Measurements from ENCODE around the gene UNC119B. TPM values are rescaled to one million over a fixed set of nuclear protein-coding genes. Genes with fewer than 3 reads are reported as not detected.
A peak's percentile ranks its signal among the peaks of the same experiment; 100 is the strongest.
"Not testable (repeated sequence)": the region's sequence is repeated elsewhere in the genome, so short reads cannot be mapped to it uniquely, and the experiment has no call there.

UNC119B gene
- total RNA-seq, 1 donor from 2014 or later: 13.4 TPM

DNA sequence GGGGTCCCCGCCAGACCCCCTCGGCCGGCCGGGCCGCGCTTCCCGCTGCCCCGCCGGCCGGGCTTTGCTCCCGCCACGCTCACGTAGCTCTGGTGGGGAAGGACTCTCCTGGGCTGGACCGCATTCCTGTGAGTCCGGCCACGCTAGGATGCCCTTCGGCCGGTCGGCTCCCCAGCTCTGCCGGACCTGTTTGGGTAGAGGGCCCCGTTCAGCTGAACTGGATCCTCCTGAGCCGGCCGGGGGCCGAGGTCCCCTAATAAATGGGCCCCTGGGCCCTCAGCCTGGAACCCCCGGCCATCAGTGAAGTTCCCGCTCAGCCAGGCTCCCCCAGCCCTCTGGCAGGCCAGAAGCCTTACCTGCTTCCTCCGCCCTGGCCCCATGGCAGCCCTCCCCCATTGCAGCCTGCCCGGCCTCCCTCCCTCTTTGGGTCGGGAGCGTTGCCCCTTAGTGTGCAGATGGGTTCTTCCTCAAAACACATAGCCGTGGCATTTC lies 593 bp downstream of the UNC119B start:
- intact Hi-C loops (cut with DNase I): loop anchor here (5.0 kb wide), 1 partner anchor 261 kb away; no protein-coding TSS in a partner anchor
- ATAC-seq (ENCODE audit: poor library complexity): peak; percentile 19
- peak; percentile 46 for DNase-seq

DNA sequence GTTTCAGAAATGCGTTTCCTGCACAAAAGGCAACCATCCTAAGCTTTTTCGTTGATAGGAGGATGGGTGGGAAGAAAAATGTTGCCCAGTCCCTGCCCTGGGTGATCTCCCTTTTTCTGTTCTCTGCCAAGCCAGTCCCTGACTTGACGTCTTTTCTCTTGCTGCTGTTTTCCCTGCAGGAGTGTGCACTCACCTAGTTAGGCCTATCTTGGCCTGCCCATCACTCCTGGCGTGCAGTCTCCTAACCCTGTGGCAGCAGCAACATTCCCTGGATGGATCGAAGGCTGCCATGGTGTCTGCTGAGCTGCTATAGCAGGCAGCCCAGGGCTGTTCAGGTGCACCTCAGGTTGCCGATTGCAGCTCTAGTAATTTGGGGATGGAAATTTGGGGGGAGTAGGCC lies 1.2 kb downstream of the UNC119B start:
- ATAC-seq (ENCODE audit: poor library complexity) (no peak), DNase-seq (no peak)
- intact Hi-C loops (cut with DNase I): loop anchor here (5.0 kb wide), 1 partner anchor 261 kb away; no protein-coding TSS in a partner anchor

DNA sequence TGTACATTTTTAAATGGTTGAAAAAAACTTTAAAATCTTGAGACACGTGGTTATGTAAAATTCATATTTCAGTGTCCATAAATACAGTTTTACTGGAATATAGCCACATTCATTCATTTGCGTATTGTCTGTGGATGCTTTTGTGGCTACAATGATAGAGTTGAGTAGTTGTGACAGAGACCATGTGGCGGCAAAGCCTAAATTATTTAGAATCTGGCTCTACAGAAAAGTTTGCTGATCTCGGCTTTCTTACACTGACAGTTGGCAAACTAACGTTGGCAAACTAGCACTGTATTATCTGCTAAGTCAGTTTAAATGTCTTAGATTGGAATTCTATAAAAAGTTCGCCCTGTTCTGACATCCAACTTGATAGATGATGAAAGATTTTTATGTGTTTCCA lies 2.4 kb downstream of the UNC119B start:
- DNase-seq (no peak), ATAC-seq (ENCODE audit: poor library complexity) (no peak)
- intact Hi-C loops (cut with DNase I): loop anchor here (2.0 to 5.0 kb wide), 3 partner anchors 64 to 260 kb away; no protein-coding TSS in a partner anchor

DNA sequence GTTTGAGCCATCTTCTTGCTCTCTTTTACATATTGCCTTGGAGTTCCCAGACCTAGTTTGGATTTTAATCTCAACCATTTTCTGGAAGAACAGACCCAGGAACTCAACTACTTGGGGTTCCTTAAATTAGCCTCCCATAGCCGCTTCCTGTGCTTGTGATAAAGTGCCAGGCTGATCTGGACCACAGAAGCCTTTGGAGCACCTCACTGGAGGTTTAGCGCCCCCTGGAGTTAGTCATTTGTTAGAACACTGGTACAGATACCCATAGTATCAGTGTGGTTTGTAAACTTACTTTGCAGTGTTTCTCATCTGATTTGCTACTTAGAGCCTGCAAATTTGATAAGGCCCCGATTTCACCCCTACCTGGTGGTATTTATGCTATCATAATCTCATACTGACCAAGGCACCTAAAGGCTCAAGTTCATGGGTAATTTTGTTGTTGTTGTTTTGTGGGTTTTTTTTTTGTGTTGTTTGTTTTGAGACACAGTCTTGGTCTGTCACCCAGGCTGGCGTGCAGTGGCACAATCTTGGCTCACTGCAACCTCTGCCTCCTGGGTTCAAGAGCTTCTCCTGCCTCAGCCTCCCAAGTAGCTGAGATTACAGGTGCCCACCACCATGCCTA lies 3.7 kb downstream of the UNC119B start:
- ATAC-seq (ENCODE audit: poor library complexity) (peak; percentile 70), DNase-seq (peak; percentile 51)
- intact Hi-C loops (cut with DNase I): loop anchor here (2.0 to 5.0 kb wide), 3 partner anchors 65 to 258 kb away; no protein-coding TSS in a partner anchor

DNA sequence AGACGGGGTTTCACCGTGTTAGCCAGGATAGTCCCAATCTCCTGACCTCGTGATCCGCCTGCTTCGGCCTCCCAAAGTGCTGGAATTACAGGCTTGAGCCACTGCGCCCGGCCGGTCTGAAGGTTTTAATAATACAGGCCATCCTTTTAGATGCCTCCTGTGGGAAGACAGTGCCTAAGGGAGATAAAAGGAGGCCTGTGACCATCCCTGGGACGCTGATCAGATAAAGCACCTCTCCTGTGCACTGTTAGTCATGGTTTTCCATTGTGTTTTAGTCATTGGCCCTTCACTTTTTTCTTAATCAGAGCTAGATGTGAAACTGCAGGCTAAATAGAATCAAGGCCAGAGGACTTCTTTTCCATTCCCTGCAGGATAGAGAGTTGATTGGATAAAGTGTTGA lies 7.8 kb downstream of the UNC119B start:
- no peak for DNase-seq
- no peak for ATAC-seq (ENCODE audit: poor library complexity)
- intact Hi-C loops (cut with DNase I): no loop called here

DNA sequence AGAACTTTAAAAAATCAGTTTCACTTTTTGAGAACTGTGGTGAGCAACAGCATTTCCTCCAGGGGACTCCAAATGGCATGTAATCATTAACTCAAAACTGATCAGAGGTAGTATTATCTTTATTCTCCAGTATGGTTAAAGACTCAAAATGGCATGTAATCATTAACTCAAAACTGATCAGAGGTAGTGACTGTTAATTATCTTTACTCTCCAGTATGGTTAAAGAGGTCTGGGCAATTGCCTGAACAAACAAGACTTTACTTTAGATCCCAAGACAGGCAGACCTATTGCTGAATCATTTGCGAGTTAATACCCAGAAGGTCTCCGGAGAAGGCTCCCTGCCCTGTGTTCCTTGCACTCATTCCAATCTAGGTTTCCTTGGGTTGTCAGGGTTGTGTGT lies 8.8 kb downstream of the UNC119B start:
- intact Hi-C loops (cut with DNase I): no loop called here
- ATAC-seq (ENCODE audit: poor library complexity) (no peak), DNase-seq (no peak)

DNA sequence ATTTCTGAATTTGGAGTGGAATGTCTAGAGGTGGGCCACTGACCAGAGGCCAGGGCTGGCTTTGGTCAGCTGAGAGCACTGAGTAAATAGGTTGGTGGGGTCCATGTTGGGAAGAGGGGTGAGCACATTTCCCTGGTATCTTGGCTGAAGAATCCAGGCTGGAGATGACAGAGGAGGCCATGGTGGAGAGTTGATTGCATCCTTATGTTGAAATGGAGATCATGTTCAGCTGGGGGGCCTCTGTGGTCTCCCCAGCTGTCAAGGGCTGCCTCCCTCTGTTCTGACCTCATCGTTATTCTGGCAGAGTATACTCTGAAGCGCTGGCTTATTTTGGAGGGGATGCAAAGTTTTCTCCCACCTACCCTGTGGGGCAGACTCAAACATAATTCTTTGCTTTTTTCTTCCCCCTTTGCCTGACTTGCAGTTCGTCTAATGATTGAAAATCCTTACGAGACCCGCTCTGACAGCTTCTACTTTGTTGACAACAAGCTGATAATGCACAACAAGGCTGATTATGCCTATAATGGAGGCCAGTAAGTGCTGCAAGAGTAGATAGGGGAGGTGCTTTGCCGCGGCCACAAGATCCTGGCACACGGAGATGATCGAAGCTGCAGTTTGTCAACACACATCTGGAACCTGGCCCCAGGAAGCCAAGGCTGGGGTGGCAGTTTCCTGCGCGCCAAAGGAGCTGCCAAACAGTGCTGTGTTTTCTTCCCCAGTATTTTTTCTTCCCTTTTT lies 9.4 kb downstream of the UNC119B start:
- intact Hi-C loops (cut with DNase I): no loop called here
- DNase-seq (no peak), ATAC-seq (ENCODE audit: poor library complexity) (peak; percentile 11)

DNA sequence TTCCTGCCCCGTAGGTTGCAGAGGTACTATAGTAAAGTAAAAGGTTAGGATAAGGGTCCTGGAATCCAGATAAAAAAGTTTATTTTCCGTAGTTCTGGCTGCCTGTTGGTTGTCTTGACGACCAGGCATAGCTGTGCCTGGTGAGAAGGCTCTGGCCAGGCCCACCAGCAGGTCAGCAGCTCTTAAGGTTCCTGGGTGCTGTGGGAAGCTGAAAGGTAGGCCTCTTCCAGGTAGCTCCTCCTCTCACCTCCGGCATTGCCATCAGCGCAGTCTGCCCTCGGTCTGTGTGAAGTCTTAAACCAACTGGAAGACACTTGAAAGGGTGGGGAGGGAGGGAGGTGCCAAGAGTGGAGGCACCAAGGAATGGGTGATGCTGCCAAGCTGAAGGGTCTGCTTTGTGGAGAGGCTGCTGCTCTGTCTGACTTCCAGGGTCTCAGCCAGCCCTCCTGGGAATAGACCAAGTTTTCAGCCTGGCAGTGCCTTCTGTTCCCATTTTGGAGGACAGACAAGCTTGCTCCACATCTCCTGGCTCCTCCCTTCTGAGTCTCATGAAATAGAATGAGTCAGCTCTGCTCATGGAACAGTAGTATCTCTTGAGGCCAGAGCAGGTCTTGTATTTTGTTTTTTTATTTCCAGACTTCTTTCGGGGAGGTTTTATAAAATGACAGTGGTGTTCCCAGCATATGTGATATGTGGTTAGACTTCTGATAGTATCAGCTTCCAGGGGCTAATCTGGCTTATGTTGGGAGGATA lies 10.2 kb downstream of the UNC119B start:
- ATAC-seq (ENCODE audit: poor library complexity) (peak; percentile 68), DNase-seq (no peak)
- intact Hi-C loops (cut with DNase I): no loop called here

DNA sequence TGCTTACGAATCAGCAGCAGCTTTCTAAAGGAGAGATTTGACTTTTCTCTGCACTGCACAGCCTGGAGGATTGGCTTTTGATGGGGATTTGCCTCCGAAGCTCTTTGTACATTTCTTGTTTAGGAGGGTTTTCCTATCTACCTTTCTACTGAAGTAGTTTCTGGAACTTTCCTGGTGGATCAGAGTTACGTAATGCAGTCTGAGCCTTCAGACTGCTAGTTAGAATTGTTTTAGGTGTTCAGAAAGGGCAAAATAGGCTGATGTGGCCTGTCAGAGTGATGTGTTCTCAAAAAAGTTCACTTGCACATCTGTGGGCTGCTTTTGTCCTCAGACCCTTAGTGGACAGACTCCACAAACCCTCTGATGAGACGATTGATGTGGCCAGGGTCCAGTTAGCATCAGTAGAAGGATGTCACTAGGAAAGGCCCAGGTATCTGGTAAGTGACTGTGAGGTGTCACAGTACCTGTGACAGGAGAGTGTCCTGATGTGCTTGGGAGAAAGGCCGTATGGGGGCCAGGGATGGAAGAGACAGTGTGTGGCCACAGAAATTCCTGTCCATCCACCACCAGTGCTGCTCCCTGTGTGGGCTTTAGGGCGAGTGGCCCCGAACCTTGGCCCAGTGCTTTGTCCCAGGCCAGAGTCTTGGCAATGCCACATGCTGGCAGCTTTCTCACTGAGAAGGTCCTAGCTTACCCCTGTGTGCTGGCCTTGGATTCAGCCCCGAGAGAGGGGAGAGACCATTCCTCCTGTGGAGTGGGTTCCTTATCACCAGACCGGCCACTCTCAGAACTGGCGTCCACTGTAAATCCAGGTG lies 10.9 kb downstream of the UNC119B start:
- DNase-seq (no peak), ATAC-seq (ENCODE audit: poor library complexity) (no peak)
- intact Hi-C loops (cut with DNase I): no loop called here

DNA sequence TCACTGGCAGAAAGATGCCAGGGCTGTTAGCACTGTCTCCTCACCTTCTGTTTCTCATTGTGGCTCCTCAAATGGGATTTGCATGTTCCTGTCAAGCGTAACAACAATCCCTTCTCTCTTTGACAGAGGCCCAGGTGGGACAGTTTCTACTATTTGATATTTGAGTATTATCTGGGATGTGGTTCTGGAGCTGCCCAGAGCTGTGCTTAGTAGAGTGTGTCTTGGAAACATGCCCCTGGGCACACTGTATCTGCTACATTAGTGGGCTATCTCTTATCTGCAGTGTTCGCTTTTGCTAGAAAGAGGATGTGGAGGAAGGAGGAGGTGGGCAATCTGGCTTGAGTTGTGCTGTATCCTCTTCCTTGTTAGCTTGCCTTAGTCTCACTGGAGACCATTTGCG lies 11.6 kb downstream of the UNC119B start:
- DNase-seq (no peak), ATAC-seq (ENCODE audit: poor library complexity) (no peak)
- intact Hi-C loops (cut with DNase I): no loop called here

DNA sequence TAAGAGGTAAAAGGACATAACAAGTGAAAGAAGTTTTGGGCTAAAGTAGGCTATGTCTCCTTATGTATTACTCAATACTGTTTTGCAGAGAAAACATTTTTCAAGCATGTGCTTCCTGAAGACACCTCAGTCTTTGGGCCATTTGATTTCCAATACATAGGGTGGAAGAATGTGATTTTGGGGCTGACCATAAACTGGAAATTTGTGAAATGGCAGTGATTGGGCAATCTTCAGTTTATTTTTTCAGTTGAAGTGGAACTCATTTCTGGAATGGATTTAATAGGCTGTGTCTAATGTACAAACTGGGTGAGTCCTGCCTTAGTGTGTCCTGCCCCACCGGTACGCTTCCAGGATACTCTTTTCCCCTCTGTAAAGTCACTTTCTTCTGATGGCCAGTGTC lies 12.5 kb downstream of the UNC119B start:
- ATAC-seq (ENCODE audit: poor library complexity) (no peak), DNase-seq (no peak)
- intact Hi-C loops (cut with DNase I): no loop called here

DNA sequence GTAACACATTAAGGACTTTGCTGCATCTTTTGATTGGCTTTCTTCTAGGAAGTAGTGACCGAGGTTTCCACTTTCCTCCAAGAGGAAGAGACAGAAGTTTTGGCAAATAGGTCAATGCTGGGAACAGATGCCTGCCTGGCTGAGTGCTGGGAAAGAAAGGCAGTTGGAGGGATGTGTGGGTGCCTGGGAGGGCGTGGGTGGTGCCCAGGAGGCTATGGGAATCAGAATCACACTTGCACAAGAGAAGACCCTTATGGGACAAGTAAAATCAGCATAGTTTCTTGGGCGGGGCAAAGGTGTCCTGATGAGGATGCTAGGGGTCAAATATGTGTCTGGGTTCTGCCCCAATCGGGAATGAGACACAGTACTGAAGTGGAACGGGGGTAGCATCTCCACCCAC lies 14.5 kb downstream of the UNC119B start:
- intact Hi-C loops (cut with DNase I): no loop called here
- no peak for ATAC-seq (ENCODE audit: poor library complexity)
- no peak for DNase-seq

DNA sequence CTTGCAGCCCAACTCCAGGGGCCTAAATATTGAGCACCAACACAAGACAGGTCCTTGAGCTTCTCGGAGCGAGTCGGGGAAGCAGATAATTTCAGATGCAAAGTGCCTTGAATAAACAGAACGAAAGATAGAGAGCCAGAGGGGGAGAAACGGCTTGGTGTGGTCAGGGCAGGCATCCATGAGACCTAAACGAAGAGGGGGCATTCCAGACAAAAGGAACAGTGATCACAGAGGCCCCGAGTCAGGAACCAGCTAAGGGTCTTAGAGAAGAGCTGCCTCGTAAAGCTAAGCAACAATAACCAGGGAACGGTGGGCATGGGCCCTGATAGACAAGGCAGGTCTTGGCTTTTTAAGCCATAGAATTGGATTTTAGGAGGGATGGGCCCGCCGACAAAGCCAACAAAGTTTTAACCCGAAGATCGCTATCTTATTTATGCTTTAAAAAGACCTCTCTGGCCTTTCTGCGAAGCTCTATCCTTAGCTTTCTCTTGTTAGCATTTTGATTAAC lies 14.9 kb downstream of the UNC119B start:
- intact Hi-C loops (cut with DNase I): no loop called here
- no peak for DNase-seq

DNA sequence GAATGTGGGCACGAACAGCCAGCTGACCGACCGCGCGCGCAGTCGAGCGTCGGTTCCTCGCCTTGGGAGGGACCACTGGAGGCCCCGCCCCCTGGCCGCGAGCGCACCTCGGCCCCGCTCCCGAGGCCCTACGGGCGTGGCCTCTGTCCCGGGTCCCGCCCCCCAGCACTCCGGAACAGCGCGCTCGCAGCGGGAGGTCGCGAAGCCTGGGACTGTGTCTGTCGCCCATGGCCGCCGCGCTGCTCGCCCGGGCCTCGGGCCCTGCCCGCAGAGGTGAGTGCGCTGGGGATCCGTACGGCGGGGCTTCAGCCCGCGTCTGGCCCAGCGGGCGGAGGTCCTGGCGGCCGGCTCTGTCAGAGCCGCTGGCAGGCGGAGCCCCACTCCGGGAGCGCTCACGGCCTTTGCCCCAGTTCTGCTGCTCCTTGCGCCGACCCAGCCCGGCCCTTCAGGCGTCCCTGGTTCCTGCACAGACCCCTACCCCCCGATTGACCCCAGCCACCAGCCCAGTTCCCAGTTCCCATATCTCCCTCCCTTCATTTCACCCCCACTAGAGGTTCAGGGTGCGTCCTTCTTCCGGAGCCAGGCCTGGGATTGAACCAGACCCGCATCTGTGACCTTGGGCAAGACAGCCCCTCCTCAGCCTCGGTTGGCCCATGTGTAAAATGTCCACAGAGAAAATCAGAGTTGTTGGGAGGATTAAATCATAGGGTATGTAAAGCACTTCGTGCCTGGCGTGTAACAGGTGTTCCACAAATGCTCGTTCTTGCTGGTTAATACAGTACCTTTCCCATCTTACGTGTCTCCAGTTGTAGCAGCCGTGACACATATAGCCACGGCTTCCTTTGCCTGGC lies 15.6 kb downstream of the UNC119B start, which contains the start of gene ACADS:
ACADS (plus strand) TSS at position 168 of the 851 bp plus-strand sequence; CDS start at position 228, 60 bp downstream.
- ATAC-seq (ENCODE audit: poor library complexity): peak; percentile 99
- intact Hi-C loops (cut with DNase I): no loop called here
- peak; percentile 95 for DNase-seq

More for the DNA sequence above, 14.9 kb downstream of the UNC119B start:
- ATAC-seq (ENCODE audit: poor library complexity): no peak

DNA sequence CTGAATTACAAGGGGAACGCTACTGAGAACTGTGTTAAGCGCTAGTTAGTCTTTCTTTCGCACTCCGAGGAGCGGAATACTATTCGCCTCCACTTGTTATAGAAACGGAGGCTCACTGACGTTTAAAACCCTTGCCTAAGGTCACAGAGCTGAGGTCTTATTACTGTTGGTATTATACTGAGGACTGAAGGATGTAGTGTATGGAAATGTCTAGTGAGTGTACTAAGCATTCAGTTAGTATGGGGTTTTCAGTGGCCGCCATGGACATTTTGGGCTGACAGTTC lies 16.2 kb downstream of the UNC119B start:
- intact Hi-C loops (cut with DNase I): no loop called here
- ATAC-seq (ENCODE audit: poor library complexity): no peak
- no peak for DNase-seq

DNA sequence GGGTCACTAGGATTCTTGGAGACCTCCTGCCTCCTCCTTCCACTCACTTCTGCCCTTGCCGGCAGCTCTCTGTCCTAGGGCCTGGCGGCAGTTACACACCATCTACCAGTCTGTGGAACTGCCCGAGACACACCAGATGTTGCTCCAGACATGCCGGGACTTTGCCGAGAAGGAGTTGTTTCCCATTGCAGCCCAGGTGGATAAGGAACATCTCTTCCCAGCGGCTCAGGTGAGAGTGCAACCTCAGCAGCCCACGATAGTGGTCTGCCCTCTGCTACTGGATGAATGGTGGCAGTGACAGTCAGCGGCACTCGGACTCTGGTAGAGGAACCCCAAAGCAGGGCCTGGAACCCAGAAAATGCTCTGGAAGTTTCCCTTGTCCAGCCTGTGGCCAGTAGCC lies 16.7 kb downstream of the UNC119B start:
- intact Hi-C loops (cut with DNase I): no loop called here
- DNase-seq (no peak), ATAC-seq (ENCODE audit: poor library complexity) (no peak)

DNA sequence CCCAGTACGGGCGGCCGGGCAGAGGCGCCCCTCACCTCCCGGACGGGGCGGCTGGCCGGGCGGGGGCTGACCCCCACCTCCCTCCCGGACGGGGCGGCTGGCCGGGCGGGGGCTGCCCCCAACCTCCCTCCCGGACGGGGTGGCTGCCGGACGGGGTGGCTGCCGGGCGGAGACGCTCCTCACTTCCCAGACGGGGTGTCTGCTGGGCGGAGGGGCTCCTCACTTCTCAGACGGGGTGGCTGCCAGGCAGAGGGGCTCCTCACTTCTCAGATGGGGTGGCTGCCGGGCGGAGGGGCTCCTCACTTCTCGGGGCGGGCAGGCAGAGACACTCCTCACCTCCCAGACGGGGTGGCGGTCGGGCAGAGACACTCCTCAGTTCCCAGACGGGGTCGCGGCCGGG lies 21.9 kb downstream of the UNC119B start:
- intact Hi-C loops (cut with DNase I); DNase-seq; ATAC-seq (ENCODE audit: poor library complexity): not testable (repeated sequence)

DNA sequence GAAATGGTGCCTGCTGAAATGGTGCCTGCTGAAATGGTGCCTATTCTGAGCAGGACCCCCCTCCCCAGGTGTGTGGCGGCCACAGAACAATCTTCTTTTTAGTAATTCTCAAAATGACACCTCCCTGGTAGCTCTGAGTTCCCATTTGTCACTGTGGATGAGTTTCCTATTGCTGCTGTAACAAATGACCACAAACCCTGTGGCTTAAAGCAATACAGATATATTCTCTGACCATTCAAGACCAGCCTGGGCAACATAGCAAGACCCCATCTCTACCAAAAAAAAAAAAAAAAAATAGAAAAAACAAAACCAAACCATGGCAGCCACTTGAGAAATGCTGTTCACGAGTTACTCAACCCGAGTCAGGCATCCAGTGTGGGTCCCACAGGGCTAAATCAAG lies 23.3 kb downstream of the UNC119B start:
- ATAC-seq (ENCODE audit: poor library complexity) (no peak), DNase-seq (no peak)
- intact Hi-C loops (cut with DNase I): no loop called here

All from Right ventricle myocardium superior (tissue), 1 donor.